GM10248 (cell line): Measurements from ENCODE around the gene RUNX3.

ENCODE experiments used
- CTCF ChIA-PET: fragments of 300-600 bp; sonication (Branson Sonifier 250); formaldehyde crosslinking; extraction: SDS; loops from one replicate; lab custom pipeline; 2021; ENCODE audit warnings: antibody characterized with exemption; lab: Yijun Ruan, JAX
- POLR2A ChIA-PET: fragments of 350-650 bp; sonication (Branson Sonifier 250); formaldehyde crosslinking; extraction: SDS; loops from one replicate; lab custom pipeline; 2020; ENCODE audit warnings: antibody characterized with exemption; lab: Yijun Ruan, JAX
- DNase-seq: peaks from one replicate; pipeline ENCODE4 v3.0.0; 2012; ENCODE audit errors: extremely low spot score
- CTCF ChIP-seq: IDR thresholded peaks from 2 replicates; pipeline ENCODE4 v1.5.1; 2012; ENCODE audit warnings: mild to moderate bottlenecking, low read depth; ENCODE audit errors: extremely low read depth, missing control alignments, control extremely low read depth

The RUNX3 gene

GRCh38 chr1:24875991-24876506 lies 54.0 kb downstream of the RUNX3 start:
- DNase-seq: no peak
- POLR2A ChIA-PET: no interaction called here
- CTCF ChIA-PET: interaction anchor here (1.0 to 1.4 kb wide), 3 partner anchors 16 to 104 kb away, joined by 3 to 5 read pairs (median 3); no protein-coding TSS in a partner anchor
- no peak for TF ChIP-seq CTCF

- no peak for TF ChIP-seq CTCF
- CTCF ChIA-PET: interaction anchor here (1.4 kb wide), 1 partner anchor 23 kb away, joined by 5 read pairs; no protein-coding TSS in a partner anchor
- POLR2A ChIA-PET: no interaction called here
Observed at GRCh38 chr1:24875257-24875656, 54.8 kb downstream of the RUNX3 start.

GRCh38 chr1:24874611-24875234 lies 55.4 kb downstream of the RUNX3 start:
- DNase-seq: no peak
- ChIA-PET POLR2A (no interaction called here), CTCF (interaction anchor here (1.4 kb wide), 1 partner anchor 24 kb away, joined by 5 read pairs; no protein-coding TSS in a partner anchor)
- no peak for TF ChIP-seq CTCF

More at GRCh38 chr1:24875257-24875656, 54.8 kb downstream of the RUNX3 start:
- no peak for DNase-seq

GRCh38 chr1:24874056-24874455 lies 56.0 kb downstream of the RUNX3 start:
- TF ChIP-seq CTCF: no peak
- ChIA-PET POLR2A (no interaction called here), CTCF (no interaction called here)
- no peak for DNase-seq

GRCh38 chr1:24873148-24873547 lies 56.9 kb downstream of the RUNX3 start:
- POLR2A ChIA-PET: no interaction called here
- DNase-seq: no peak
- CTCF ChIA-PET: no interaction called here
- no peak for TF ChIP-seq CTCF

- DNase-seq: no peak
- ChIA-PET POLR2A (interaction anchor here (0.5 kb wide), 1 partner anchor 320 kb away, joined by 3 read pairs; no protein-coding TSS in a partner anchor), CTCF (interaction anchor here (1.0 to 1.9 kb wide), 3 partner anchors 17 to 166 kb away, joined by 3 to 5 read pairs (median 3); no protein-coding TSS in a partner anchor)
- no peak for TF ChIP-seq CTCF
Observed at GRCh38 chr1:24872061-24872850, 57.8 kb downstream of the RUNX3 start.
